Spleen (tissue), 11 donors: ENCODE data around the gene PSD2. TPM values are rescaled to one million over a fixed set of nuclear protein-coding genes. Genes with fewer than 3 reads are reported as not detected.

Source experiments
- DNase-seq: peaks from one replicate; pipeline ENCODE4 v3.0.0-alpha.2; 2020
- H3K27ac ChIP-seq, 8 donors: fragments of 200-600 bp; sonication (generic) in 7 of 8; 1 replicate in 4 of 8; 2 replicates in 4 of 8; pipeline versions ENCODE4 v1.5.0 to v1.8.0; 2016 to 2021; ENCODE audit warnings: inconsistent platforms in 4 of 8, mild to moderate bottlenecking in 4 of 8, moderate library complexity in 1 of 8
- H3K27me3 ChIP-seq, 7 donors: fragments of 200-600 bp; sonication (generic) in 6 of 7; replicated peaks in 1 of 7; 1 replicate in 4 of 7; 2 replicates in 3 of 7; pipeline versions ENCODE4 v1.5.0 to v1.8.0; 2016 to 2021; ENCODE audit warnings: inconsistent platforms in 3 of 7, mild to moderate bottlenecking in 1 of 7
- H3K36me3 ChIP-seq, 6 donors: fragments of 200-600 bp; sonication (generic) in 5 of 6; 1 replicate in 4 of 6; 2 replicates in 2 of 6; pipeline versions ENCODE4 v1.5.0 to v1.8.0; 2016 to 2021; ENCODE audit warnings: inconsistent platforms in 2 of 6
- H3K4me1 ChIP-seq, 6 donors: fragments of 200-600 bp; sonication (generic) in 5 of 6; 1 replicate in 3 of 6; 2 replicates in 3 of 6; pipeline versions ENCODE4 v1.5.0 to v1.8.0; 2016 to 2021; ENCODE audit warnings: inconsistent platforms in 3 of 6
- H3K4me3 ChIP-seq, 8 donors: fragments of 200-600 bp; sonication (generic) in 7 of 8; 1 replicate in 4 of 8; 2 replicates in 4 of 8; pipeline versions ENCODE4 v1.5.0 to v1.8.0; 2016 to 2021; ENCODE audit warnings: inconsistent platforms in 4 of 8, mild to moderate bottlenecking in 4 of 8, moderate library complexity in 2 of 8
- H3K9me3 ChIP-seq, 8 donors: fragments of 200-600 bp; sonication (generic) in 7 of 8; 1 replicate in 4 of 8; 2 replicates in 4 of 8; pipeline versions ENCODE4 v1.5.0 to v1.8.0; 2016 to 2021; ENCODE audit warnings: inconsistent platforms in 4 of 8
- POLR2A ChIP-seq, 3 donors: fragments of 450-650 bp; IDR thresholded peaks; one replicate each; pipeline ENCODE4 v1.5.1; 2017; ENCODE audit warnings: antibody characterized with exemption in 3 of 3, mild to moderate bottlenecking in 1 of 3
- POLR2AphosphoS5 ChIP-seq, 3 donors: sonication (generic); formaldehyde crosslinking; IDR thresholded peaks; one replicate each; pipeline ENCODE4 v1.5.1; 2017; ENCODE audit warnings: antibody characterized with exemption in 3 of 3
- WGBS, 5 donors: extraction: QIAGEN DNeasy Blood & Tissue Kit in 3 of 5; methylation state at CpG; one replicate each; pipeline versions ENCODE4 v1.1.5 to v1.1.7; 2013 to 2018; 5-methylcytosine and 5-hydroxymethylcytosine counted together
- intact Hi-C: fragments of 100-400 bp; cut with DNase I; formaldehyde crosslinking; loops from one replicate; pipeline ENCODE4 v1.15.0; 2023; ENCODE audit warnings: low total_unique reads
- polyA plus RNA-seq, 3 donors: library from polyadenylated mRNA; stranded (reverse); fragments of 200-250 nt; gene quantifications; one replicate each; pipeline ENCODE4 v1.2.1, GENCODE V29; 2013
- total RNA-seq, 7 donors: library from RNA; depleted of rRNA in 3 of 7; stranded (reverse); fragments of >200 nt in 3 of 7; fragmentation: NEBNext Ultra II Directional in 4 of 7; extraction: Animal tissue kit (Norgen Biotek cat#: 25700) in 4 of 7; gene quantifications; one replicate each; pipeline versions ENCODE4 v1.1.0 to v1.2.1, GENCODE V29; 2016 to 2021
- TF ChIP-seq, protein P1 (sequence below), 11 experiments: fragments of 200-600 bp in 7 of 11; fragments of 450-650 bp in 4 of 11; sonication (generic) in 4 of 11; IDR thresholded peaks in 8 of 11; conservative IDR thresholded peaks in 3 of 11; 1 replicate in 7 of 11; 2 replicates in 4 of 11; pipeline versions ENCODE4 v1.4.0 to v1.8.0; 2016 to 2021; ENCODE audit warnings: antibody characterized with exemption in 11 of 11, inconsistent platforms in 4 of 11, mild to moderate bottlenecking in 1 of 11
- donor health status: healthy with polysubstance abuse.
- donor health status: DM: no; HTN: no; CAD: no; lungs with moderate emphysema.
- donor health status: DM: no; HTN: no; CAD: no.
- donor health status: Bipolar disorder and iron deficiency.
- donor health status: healthy.
- donor health status: DM: no; HTN: no; CAD: no.
- donor health status: DM: yes; HTN: yes; CAD: no.

Gene PSD2
- total and polyA plus RNA-seq, 10 donors: 0.03 to 0.42 (median 0.21) TPM; not detected in 1

DNA sequence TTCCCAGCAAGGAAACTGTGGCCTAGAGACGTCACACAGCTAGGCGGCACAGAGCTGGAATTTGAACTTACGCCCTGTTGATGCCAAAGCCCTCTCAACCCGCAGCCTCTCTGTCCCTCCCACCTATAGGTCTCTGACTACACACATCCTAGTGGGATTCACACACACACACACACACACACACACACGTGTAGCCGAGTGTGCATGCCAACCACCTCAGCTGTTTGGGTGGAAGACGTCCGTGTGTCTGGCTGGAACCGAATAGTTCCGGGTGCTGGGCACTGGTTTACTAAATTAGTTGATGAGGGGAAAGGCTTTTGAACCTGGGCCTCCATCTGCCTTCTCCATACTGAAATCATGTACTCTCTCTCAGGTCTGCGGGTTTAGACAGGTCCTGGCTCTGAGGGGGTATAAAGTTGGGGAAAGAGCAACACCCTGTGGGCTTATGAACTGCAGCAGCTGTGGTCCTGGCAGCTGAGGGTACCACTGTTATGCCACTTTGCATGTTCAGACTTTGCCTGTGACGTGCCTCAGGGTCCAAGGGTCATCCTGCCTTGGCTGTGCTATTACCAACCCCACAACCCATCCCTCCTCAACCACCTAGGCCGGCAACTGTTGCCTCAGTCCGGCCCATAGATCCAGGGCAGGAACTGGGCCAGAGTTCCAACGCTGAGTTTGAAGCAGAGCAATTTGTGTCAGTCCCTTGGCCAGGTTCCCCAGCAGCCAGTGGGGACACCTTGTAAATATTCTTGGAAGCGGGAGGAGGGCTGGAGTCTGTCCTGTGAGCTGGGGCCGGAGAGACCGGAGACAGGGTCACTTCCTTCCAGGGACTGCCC lies 50.5 kb downstream of the PSD2 start:
- Histone ChIP-seq H3K4me3 (no peak overlapping the region), H3K9me3 (no peaks in the 10 kb centered on the region), H3K36me3 (no peaks in the 10 kb centered on the region), H3K4me1 (peaks cover 0 to 52% (median 27%) of the 10 kb centered on the region in 6 donors), H3K27me3 (peaks cover 0 to 34% (median 0%) of the 10 kb centered on the region in 7 donors), H3K27ac (no peak overlapping the region)
- TF ChIP-seq POLR2AphosphoS5 (IDR thresholded peaks at IDR 0.05) (no peak), POLR2A (IDR thresholded peaks at IDR 0.05) (no peak)
- TF ChIP-seq, protein P1, sequence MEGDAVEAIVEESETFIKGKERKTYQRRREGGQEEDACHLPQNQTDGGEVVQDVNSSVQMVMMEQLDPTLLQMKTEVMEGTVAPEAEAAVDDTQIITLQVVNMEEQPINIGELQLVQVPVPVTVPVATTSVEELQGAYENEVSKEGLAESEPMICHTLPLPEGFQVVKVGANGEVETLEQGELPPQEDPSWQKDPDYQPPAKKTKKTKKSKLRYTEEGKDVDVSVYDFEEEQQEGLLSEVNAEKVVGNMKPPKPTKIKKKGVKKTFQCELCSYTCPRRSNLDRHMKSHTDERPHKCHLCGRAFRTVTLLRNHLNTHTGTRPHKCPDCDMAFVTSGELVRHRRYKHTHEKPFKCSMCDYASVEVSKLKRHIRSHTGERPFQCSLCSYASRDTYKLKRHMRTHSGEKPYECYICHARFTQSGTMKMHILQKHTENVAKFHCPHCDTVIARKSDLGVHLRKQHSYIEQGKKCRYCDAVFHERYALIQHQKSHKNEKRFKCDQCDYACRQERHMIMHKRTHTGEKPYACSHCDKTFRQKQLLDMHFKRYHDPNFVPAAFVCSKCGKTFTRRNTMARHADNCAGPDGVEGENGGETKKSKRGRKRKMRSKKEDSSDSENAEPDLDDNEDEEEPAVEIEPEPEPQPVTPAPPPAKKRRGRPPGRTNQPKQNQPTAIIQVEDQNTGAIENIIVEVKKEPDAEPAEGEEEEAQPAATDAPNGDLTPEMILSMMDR (IDR thresholded peaks at IDR 0.05 in 8 of 11, conservative IDR thresholded peaks at IDR 0.05 in 3 of 11): no peak
- peak; percentile 69 for DNase-seq
- intact Hi-C loops: loop anchor here (2.0 to 5.0 kb wide), 2 partner anchors 59 to 121 kb away; no protein-coding TSS in a partner anchor
- WGBS, 5 donors: 83 to 92% (median 87%) methylated on average over 17 to 18 of the region's 18 CpGs

DNA sequence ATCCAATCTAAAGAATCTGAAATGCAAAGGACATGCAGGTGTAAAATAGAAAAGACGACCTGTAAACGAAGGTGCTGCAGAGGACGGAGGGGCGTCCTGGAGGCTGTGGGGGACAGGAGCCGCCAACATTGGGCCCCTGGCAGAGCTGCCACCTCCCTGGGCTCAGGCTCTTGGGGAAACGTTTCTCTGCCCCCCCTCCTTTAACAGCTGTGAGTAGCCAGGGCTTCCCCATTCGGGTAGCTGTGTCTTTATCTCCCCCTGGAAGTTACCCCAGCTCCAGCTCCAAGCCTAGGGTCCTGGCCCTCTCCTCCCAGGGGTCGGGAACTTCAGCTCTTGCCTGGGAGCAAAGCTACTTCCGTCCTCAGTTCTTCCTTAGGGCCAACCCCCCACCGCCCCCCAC lies 51.5 kb downstream of the PSD2 start:
- Histone ChIP-seq H3K9me3 (no peaks in the 10 kb centered on the region), H3K27me3 (peaks cover 0 to 34% (median 0%) of the 10 kb centered on the region in 7 donors), H3K27ac (no peak overlapping the region), H3K4me3 (peak overlapping the region in 1 of 8 donors; percentile 84), H3K36me3 (peaks cover 0 to 9% (median 0%) of the 10 kb centered on the region in 6 donors), H3K4me1 (peaks cover 0 to 53% (median 27%) of the 10 kb centered on the region in 6 donors)
- intact Hi-C loops: loop anchor here (5.0 kb wide), 1 partner anchor 60 kb away; no protein-coding TSS in a partner anchor
- 37 to 47% (median 45%) methylated on average over 10 of the region's 10 CpGs for WGBS, 5 donors
- TF ChIP-seq, protein P1 (IDR thresholded peaks at IDR 0.05 in 8 of 11, conservative IDR thresholded peaks at IDR 0.05 in 3 of 11): no peak
- TF ChIP-seq POLR2A (IDR thresholded peaks at IDR 0.05) (no peak), POLR2AphosphoS5 (IDR thresholded peaks at IDR 0.05) (no peak)
- peak; percentile 64 for DNase-seq

DNA sequence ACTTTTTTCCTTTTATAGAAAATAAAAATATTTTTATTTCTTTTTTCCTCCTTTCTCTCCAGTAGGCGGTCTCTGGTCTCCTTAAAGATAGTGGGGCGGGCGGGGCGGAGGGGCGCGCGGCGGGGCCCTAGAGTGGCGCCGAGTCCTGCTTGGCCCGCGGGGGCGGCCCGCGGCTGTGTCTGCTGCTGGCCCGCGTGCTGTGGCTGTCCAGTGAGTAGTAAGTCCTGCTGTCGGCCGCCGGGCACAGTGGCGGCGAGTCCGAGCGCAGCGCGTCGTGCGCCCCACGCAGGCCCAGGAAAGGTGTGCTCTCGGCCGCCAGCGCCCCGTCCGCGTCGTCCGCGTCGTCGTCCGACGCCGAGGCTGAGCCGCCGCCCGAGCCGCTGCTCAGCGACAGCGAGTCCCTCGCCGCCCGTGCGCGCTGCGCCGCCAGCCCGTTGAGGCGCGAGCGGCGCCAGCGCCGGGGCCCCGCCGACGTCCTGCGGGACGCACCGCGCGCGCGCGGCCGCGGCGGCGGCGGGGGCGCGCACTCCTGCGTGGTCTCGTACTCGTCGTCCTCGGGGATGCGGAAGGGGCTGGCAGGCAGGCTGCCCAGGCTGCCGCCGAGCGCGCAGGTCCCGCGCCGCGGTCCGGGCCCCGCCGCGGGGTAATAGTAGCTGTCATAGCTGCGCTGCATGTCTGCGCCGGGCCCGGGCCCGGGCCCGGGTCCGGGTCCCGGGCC lies 52.3 kb downstream of the PSD2 start:
- intact Hi-C loops: loop anchor here (5.0 kb wide), 1 partner anchor 61 kb away; no protein-coding TSS in a partner anchor
- peak; percentile 94 for DNase-seq

More for the DNA sequence above, 52.3 kb downstream of the PSD2 start:
- peak overlapping the region; percentile 51 to 84 (median 58) for H3K4me3 ChIP-seq
- peaks cover 0 to 34% (median 0%) of the 10 kb centered on the region in 7 donors for H3K27me3 ChIP-seq
- peaks cover 0 to 53% (median 27%) of the 10 kb centered on the region in 6 donors for H3K4me1 ChIP-seq
- no peaks in the 10 kb centered on the region for H3K9me3 ChIP-seq
- H3K27ac ChIP-seq: peak overlapping the region; percentile 40 to 87 (median 80)
- TF ChIP-seq POLR2A (IDR thresholded peaks at IDR 0.05): peak in 1 of 3 donors; percentile 32
- peak; percentile 74 to 79 (median 76) for TF ChIP-seq POLR2AphosphoS5 (IDR thresholded peaks at IDR 0.05)
- TF ChIP-seq, protein P1 (IDR thresholded peaks at IDR 0.05 in 8 of 11, conservative IDR thresholded peaks at IDR 0.05 in 3 of 11): peak in 1 of 11 experiments; percentile 20
- peaks cover 0 to 16% (median 0%) of the 10 kb centered on the region in 6 donors for H3K36me3 ChIP-seq
- 2 to 8% (median 4%) methylated on average over 20 to 107 of the region's 107 CpGs for WGBS, 5 donors
